Measurements from ENCODE around the gene GPN2.
A peak's percentile ranks its signal among the peaks of the same experiment; 100 is the strongest.

GPN2 gene

DNA sequence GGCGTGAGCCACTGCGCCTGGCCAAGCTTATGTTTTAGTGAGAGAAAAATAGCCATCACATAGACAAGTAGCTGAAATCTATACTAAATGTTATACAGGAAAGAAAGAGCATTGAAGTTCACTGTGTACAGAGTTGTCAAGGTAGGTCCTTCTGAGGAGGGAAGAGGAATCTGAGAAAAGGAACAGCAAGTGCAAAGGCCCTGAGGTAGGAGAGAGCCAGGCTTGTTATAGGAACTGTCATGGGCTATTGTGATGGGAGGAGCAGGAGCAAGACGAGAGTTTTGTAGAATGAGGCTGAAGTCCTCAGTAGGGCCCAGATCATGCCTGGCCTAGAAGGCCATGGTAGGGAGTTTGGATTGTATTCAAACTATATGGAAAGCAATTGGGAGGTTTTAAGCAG is 59.0 kb downstream of the GPN2 start:
- no peaks in the 10 kb centered on the region for H3K27me3 Mint-ChIP-seq (ENCODE audit: low read depth)
- no peak overlapping the region for H3K27ac Mint-ChIP-seq
- H3K4me3 Mint-ChIP-seq, result no peak overlapping the region
- peaks cover 24% of the 10 kb centered on the region for H3K4me1 Mint-ChIP-seq
- TF ChIP-seq, protein P1, sequence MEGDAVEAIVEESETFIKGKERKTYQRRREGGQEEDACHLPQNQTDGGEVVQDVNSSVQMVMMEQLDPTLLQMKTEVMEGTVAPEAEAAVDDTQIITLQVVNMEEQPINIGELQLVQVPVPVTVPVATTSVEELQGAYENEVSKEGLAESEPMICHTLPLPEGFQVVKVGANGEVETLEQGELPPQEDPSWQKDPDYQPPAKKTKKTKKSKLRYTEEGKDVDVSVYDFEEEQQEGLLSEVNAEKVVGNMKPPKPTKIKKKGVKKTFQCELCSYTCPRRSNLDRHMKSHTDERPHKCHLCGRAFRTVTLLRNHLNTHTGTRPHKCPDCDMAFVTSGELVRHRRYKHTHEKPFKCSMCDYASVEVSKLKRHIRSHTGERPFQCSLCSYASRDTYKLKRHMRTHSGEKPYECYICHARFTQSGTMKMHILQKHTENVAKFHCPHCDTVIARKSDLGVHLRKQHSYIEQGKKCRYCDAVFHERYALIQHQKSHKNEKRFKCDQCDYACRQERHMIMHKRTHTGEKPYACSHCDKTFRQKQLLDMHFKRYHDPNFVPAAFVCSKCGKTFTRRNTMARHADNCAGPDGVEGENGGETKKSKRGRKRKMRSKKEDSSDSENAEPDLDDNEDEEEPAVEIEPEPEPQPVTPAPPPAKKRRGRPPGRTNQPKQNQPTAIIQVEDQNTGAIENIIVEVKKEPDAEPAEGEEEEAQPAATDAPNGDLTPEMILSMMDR (IDR thresholded peaks at IDR 0.05; ENCODE audit: unreplicated experiment in 3 of 3), result no peak
- H3K9me3 Mint-ChIP-seq, result no peaks in the 10 kb centered on the region
- peaks cover 39% of the 10 kb centered on the region for H3K36me3 Mint-ChIP-seq (ENCODE audit: low read depth)

DNA sequence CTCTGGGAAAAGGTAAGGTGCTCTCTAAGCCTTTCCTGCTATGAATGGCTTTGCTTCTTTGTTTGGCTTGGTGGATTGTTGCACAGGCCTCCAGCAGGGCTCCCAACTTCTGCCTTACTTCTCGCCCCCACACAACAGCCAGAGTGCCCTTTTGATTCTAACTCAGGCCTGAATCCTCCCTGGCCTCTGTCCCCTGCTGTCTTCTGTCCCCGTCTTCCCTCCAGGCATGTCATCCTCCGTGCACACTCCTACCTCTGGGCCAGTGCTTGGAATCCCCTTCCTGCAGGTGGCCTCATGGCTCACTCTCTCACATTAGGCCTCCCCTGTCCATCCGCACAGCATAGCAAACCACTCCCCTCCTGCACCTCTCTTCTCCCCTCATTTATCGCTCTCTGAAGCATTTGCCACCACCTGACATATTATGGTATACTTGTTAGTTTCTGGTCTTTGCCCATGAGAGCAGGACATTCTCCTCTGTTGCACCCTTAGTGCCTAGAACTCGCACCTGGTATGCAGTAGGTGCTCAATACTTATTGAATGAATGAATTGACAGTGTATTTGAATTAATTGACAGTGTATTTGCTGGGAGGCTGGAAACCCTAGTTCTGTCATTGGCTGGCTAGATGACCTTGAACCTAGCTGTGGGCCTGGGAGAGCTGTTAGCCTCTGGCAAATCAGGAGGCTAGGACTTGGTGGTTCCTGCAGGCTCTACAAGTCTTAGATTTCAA is 60.7 kb downstream of the GPN2 start:
- no peaks in the 10 kb centered on the region for H3K27me3 Mint-ChIP-seq (ENCODE audit: low read depth)
- peaks cover 24% of the 10 kb centered on the region for H3K4me1 Mint-ChIP-seq
- H3K4me3 Mint-ChIP-seq, result peak overlapping the region; percentile 91 to 95 (median 92)
- peaks cover 27% of the 10 kb centered on the region for H3K36me3 Mint-ChIP-seq (ENCODE audit: low read depth)
- H3K27ac Mint-ChIP-seq, result peak overlapping the region; percentile 11 to 39 (median 32)
- TF ChIP-seq, protein P1 (IDR thresholded peaks at IDR 0.05; ENCODE audit: unreplicated experiment in 3 of 3), result no peak
- H3K9me3 Mint-ChIP-seq, result no peaks in the 10 kb centered on the region

DNA sequence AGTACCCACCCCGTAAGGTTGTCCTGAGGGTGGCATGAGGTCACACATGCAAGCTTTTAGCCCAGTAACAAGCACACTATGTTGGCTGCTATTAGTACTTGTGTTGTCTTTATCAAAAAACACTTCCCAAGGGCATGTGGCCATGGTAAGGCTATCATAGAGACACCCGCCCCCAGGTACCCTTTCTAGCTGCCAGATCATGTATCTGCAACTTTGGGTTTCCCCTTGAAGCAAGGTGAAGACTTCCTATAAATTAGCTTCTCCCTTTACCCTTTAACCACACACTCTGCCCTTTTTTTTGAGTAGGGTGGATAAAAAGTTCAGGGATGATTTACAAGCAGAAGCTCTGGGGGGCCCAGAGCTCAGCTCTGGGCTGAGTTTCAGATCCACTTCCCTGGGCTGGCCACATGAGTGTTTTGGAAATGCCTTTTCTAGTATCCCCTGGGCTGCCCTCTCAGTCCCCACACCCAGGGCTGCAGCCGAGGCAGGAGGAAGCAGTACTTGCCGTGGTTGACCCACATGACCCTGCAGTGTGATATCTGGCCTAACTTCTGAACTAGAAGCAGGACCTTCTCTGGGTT is 61.6 kb downstream of the GPN2 start:
- peak overlapping the region; percentile 79 to 92 (median 89) for H3K27ac Mint-ChIP-seq
- peaks cover 24% of the 10 kb centered on the region for H3K4me1 Mint-ChIP-seq
- H3K36me3 Mint-ChIP-seq (ENCODE audit: low read depth), result peaks cover 19% of the 10 kb centered on the region
- H3K9me3 Mint-ChIP-seq, result no peaks in the 10 kb centered on the region
- H3K4me3 Mint-ChIP-seq, result peak overlapping the region; percentile 91 to 95 (median 92)
- TF ChIP-seq, protein P1 (IDR thresholded peaks at IDR 0.05; ENCODE audit: unreplicated experiment in 3 of 3), result no peak
- no peaks in the 10 kb centered on the region for H3K27me3 Mint-ChIP-seq (ENCODE audit: low read depth)

DNA sequence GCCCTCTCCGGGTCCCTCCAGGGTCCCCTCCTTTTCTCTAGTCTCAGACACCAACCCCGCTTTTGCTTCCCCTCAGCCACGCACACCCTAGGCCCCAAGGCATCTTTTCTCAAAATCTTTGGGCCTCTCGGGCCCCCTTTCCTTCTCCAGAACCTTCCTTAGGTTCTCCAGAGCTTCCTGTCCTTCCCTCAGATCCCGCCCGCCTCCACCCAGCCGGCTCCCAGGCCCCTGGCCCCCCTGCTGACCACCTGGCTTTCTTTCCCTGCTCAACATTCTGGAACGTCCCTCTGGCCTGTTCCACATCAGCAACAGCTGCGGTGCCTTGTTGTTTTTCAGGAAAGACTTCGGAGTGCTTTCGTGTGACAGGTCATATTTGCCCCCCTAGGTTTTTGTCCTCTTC is 62.4 kb downstream of the GPN2 start:
- Mint-ChIP-seq H3K27me3 (ENCODE audit: low read depth) (peaks cover 5% of the 10 kb centered on the region), H3K27ac (peak overlapping the region; percentile 79 to 92 (median 89)), H3K36me3 (ENCODE audit: low read depth) (peaks cover 10% of the 10 kb centered on the region), H3K9me3 (no peaks in the 10 kb centered on the region), H3K4me3 (peak overlapping the region; percentile 91 to 95 (median 92)), H3K4me1 (peaks cover 24% of the 10 kb centered on the region)
- TF ChIP-seq, protein P1 (IDR thresholded peaks at IDR 0.05; ENCODE audit: unreplicated experiment in 3 of 3), result no peak

DNA sequence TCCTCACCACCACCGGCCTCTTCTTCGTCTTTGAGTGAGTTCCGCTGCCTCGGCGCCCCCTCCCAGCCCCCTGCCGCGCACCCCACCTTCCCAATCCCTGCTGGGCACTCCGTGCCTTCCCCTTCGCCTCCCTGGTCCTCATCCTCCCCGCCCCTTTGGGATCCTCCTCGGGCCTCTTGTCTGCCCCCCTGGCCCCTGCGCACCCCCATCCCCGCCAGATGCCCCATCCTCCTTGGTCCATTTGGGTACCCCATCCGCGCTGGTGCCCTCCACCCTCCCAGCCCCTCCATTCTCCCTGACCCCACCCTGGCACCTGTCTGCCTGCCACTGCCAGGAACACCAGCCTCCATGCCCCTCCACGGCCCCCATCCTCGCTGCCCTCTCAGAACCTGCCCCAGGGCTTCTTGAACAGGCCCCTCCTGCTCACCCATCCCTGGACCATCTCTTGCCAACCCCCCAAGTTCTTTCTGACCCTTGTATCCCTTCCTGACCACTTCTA is 62.9 kb downstream of the GPN2 start:
- Mint-ChIP-seq H3K4me1 (peaks cover 24% of the 10 kb centered on the region), H3K9me3 (no peaks in the 10 kb centered on the region), H3K27ac (peak overlapping the region; percentile 79 to 92 (median 89)), H3K4me3 (peak overlapping the region; percentile 91 to 95 (median 92)), H3K36me3 (ENCODE audit: low read depth) (peaks cover 6% of the 10 kb centered on the region), H3K27me3 (ENCODE audit: low read depth) (peaks cover 5% of the 10 kb centered on the region)
- TF ChIP-seq, protein P1 (IDR thresholded peaks at IDR 0.05; ENCODE audit: unreplicated experiment in 3 of 3), result no peak
